Measurements from ENCODE around the gene ATP6V1G1.
"Not testable (repeated sequence)": the region's sequence is repeated elsewhere in the genome, so short reads cannot be mapped to it uniquely, and the experiment has no call there.

The ATP6V1G1 gene

DNA sequence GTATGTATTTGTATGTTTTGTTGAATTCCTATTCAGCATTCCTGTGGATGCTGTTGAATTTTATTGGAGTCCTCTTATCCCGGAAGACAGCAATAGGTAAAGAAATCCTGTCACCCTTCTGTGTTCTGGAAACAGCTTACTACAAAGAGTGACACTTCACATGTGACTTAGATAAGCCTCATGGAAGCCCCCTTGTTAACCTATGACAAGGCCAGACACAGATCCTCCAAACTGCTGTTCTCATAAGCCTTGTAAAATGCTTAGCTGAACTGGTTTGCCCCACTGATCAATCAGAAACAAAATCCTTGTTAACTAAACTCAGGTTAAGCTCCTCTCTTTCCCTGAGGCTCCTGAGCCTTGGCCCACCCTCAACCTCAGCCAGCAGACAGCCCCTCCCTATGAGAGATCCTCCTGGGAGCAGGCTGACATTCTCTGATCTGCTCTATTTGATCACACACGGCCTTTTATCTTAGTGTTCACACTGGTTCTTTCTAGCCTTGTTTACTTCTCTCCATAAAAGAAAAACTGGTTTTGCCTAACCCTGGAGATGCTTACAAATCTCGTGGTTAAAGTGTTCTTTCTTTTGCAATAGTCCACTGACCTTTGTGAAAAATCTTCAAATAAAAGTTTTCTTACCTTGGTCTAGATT is 29.4 kb upstream of the ATP6V1G1 start:
- Histone ChIP-seq H3K36me3 (ENCODE audit: control insufficient read depth, insufficient read depth, low read length) (no peaks in the 10 kb centered on the region), H3K4me1 (ENCODE audit: control insufficient read depth, insufficient read depth, low read length, poor library complexity, severe bottlenecking) (no peaks in the 10 kb centered on the region), H3K27ac (ENCODE audit: low read depth, low read length, severe bottlenecking) (no peak overlapping the region), H3K9me3 (ENCODE audit: control insufficient read depth, low read length) (peaks cover 10% of the 10 kb centered on the region), H3K4me3 (ENCODE audit: extremely low read depth, insufficient read depth, low read length, poor library complexity, severe bottlenecking) (no peak overlapping the region)
- WGBS, 2 experiments (ENCODE audit: insufficient coverage in 2 of 2) = 56 to 77% methylated on average over 2 to 3 of the region's 3 CpGs

DNA sequence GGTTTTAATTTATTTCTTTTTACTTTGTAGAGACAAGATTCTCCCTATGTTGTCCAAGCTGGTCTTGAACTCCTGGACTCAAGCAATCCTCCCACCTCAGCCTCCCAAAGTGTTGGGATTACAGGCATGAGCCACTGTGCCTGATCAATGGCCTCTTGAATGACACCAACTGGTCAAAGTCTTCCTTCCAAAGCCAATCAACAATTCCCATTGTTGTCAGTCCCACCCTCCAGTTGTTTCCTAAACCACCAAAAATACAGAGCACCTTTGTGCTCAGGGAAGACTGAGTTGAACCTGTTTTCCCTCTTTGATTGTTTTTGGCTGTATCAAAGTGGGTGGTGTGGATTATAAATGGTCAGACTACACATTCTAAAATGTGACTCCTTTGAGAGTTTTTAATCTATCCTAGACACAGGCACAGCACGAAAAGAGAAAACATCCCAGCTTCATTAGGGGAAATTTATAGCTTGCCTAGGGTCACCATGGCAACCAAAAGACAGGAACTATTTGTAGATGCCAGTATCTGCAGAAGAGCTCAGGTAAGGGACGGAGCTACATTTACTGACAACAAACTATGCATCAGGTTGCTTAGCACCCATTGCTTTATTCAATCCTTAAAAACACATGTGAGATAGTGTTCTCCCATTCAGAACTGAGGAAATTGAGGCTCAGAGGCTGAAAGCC is 27.6 kb upstream of the ATP6V1G1 start:
- 83 to 100% methylated on average over 1 to 2 of the region's 2 CpGs for WGBS, 2 experiments (ENCODE audit: insufficient coverage in 2 of 2)
- no peak overlapping the region for H3K27ac ChIP-seq (ENCODE audit: low read depth, low read length, severe bottlenecking)
- H3K4me1 ChIP-seq (ENCODE audit: control insufficient read depth, insufficient read depth, low read length, poor library complexity, severe bottlenecking) = no peaks in the 10 kb centered on the region
- no peak overlapping the region for H3K4me3 ChIP-seq (ENCODE audit: extremely low read depth, insufficient read depth, low read length, poor library complexity, severe bottlenecking)
- H3K36me3 ChIP-seq (ENCODE audit: control insufficient read depth, insufficient read depth, low read length) = no peaks in the 10 kb centered on the region
- H3K9me3 ChIP-seq (ENCODE audit: control insufficient read depth, low read length) = peaks cover 10% of the 10 kb centered on the region

- Histone ChIP-seq H3K27ac (ENCODE audit: low read depth, low read length, severe bottlenecking) (no peak overlapping the region), H3K9me3 (ENCODE audit: control insufficient read depth, low read length) (peaks cover 10% of the 10 kb centered on the region), H3K36me3 (ENCODE audit: control insufficient read depth, insufficient read depth, low read length) (no peaks in the 10 kb centered on the region), H3K4me3 (ENCODE audit: extremely low read depth, insufficient read depth, low read length, poor library complexity, severe bottlenecking) (no peak overlapping the region), H3K4me1 (ENCODE audit: control insufficient read depth, insufficient read depth, low read length, poor library complexity, severe bottlenecking) (no peaks in the 10 kb centered on the region)
- 94 to 100% methylated on average over 2 to 3 of the region's 3 CpGs for WGBS, 2 experiments (ENCODE audit: insufficient coverage in 2 of 2)
Measured at GRCh38 chr9:114560956-114561355, 26.6 kb upstream of the ATP6V1G1 start.

DNA sequence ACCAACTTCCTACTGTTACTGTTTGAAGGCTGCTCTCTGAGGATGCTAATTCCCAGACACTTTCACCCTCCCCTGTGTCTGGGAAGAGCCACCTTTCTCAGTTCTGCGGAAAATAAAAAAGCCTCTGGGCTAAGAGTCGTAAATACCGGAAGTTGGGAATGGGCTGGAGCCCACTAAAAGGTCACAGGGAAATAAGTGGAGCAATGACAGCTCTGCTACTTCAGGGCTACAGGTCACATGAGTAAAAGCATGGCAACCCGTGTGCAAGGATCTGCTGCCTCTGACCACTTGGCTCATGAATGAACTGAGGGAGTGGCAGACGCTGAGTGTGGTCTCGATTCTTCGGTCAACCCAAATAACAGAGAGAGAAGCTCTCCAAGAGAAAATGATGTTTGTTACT is 25.8 kb upstream of the ATP6V1G1 start:
- WGBS, 2 experiments (ENCODE audit: insufficient coverage in 2 of 2) = 88 to 96% methylated on average over 7 of the region's 7 CpGs

DNA sequence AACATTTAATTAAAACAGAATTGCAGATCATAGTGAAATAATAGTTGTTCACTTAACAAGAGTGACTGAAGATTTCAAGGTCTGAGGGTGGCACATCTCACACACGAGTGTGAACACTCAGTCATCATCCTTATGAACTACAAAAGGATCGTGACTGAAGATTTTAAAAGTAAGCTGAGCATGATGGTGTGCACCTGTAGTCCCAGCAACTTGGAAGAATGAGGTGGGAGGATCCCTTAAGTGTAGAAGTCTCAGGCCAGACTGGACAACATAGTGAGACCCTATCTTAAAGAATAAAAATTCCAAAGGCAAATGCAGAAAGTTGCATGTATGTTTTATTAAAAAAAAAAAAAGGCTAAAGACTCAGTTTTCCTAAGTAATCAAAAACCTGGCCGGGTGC is 22.4 kb upstream of the ATP6V1G1 start:
- H3K27ac ChIP-seq (ENCODE audit: low read depth, low read length, severe bottlenecking) = no peak overlapping the region
- no peaks in the 10 kb centered on the region for H3K36me3 ChIP-seq (ENCODE audit: control insufficient read depth, insufficient read depth, low read length)
- H3K9me3 ChIP-seq (ENCODE audit: control insufficient read depth, low read length) = no peaks in the 10 kb centered on the region
- H3K4me3 ChIP-seq (ENCODE audit: extremely low read depth, insufficient read depth, low read length, poor library complexity, severe bottlenecking) = no peak overlapping the region
- H3K4me1 ChIP-seq (ENCODE audit: control insufficient read depth, insufficient read depth, low read length, poor library complexity, severe bottlenecking) = no peaks in the 10 kb centered on the region
- WGBS, 2 experiments (ENCODE audit: insufficient coverage in 2 of 2) = 76% methylated on average over 2 of the region's 3 CpGs; no CpG with 5 or more reads in 1 of the 2 experiments

More for the DNA sequence above, 25.8 kb upstream of the ATP6V1G1 start:
- H3K9me3 ChIP-seq (ENCODE audit: control insufficient read depth, low read length) = peaks cover 5% of the 10 kb centered on the region
- H3K36me3 ChIP-seq (ENCODE audit: control insufficient read depth, insufficient read depth, low read length) = no peaks in the 10 kb centered on the region
- H3K4me1 ChIP-seq (ENCODE audit: control insufficient read depth, insufficient read depth, low read length, poor library complexity, severe bottlenecking) = no peaks in the 10 kb centered on the region
- H3K4me3 ChIP-seq (ENCODE audit: extremely low read depth, insufficient read depth, low read length, poor library complexity, severe bottlenecking) = no peak overlapping the region
- H3K27ac ChIP-seq (ENCODE audit: low read depth, low read length, severe bottlenecking) = no peak overlapping the region

DNA sequence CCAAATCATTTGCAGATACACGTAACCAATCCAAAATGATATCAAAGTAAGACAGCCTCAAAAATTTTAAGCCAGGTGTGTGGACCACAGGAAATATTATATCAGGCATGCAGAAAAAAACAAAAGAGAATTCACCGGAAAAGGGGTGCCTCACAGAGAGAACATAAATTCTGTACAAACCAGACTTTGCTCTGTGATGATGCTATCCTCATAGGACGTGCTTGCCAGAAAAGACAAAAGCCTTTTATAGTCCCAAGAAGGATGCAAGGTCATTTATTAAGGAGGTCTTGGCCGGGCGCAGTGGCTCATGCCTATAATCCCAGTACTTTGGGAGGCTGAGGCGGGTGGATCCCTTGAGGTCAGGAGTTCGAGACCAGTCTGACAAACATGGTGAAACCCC is 16.8 kb upstream of the ATP6V1G1 start:
- H3K36me3 ChIP-seq (ENCODE audit: control insufficient read depth, insufficient read depth, low read length) = no peaks in the 10 kb centered on the region
- H3K4me3 ChIP-seq (ENCODE audit: extremely low read depth, insufficient read depth, low read length, poor library complexity, severe bottlenecking) = no peak overlapping the region
- H3K9me3 ChIP-seq (ENCODE audit: control insufficient read depth, low read length) = no peaks in the 10 kb centered on the region
- no peaks in the 10 kb centered on the region for H3K4me1 ChIP-seq (ENCODE audit: control insufficient read depth, insufficient read depth, low read length, poor library complexity, severe bottlenecking)
- 91 to 98% methylated on average over 5 to 6 of the region's 7 CpGs for WGBS, 2 experiments (ENCODE audit: insufficient coverage in 2 of 2)
- no peak overlapping the region for H3K27ac ChIP-seq (ENCODE audit: low read depth, low read length, severe bottlenecking)

DNA sequence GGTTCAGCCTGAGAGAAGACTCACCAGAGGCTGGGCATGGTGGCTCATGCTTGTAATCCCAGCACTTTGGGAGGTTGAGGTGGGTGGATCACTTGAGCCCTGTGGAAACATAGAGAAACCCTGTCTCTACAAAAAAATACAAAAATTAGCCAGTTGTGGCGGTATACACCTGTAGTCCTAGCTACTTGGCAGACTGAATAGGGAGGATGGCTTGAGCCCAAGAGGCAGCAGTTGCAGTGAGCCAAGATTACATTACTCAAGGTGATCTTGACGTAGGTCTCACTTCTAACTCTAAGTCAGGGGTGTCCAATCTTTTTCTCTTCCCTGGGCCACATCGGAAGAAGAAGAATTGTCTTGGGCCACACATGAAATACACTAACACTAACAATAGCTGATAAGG is 16.2 kb upstream of the ATP6V1G1 start:
- H3K4me1 ChIP-seq (ENCODE audit: control insufficient read depth, insufficient read depth, low read length, poor library complexity, severe bottlenecking) = no peaks in the 10 kb centered on the region
- H3K9me3 ChIP-seq (ENCODE audit: control insufficient read depth, low read length) = no peaks in the 10 kb centered on the region
- 67% methylated on average over 1 of the region's 3 CpGs; no CpG with 5 or more reads in 1 of the 2 experiments for WGBS, 2 experiments (ENCODE audit: insufficient coverage in 2 of 2)
- no peak overlapping the region for H3K4me3 ChIP-seq (ENCODE audit: extremely low read depth, insufficient read depth, low read length, poor library complexity, severe bottlenecking)
- no peak overlapping the region for H3K27ac ChIP-seq (ENCODE audit: low read depth, low read length, severe bottlenecking)
- H3K36me3 ChIP-seq (ENCODE audit: control insufficient read depth, insufficient read depth, low read length) = no peaks in the 10 kb centered on the region

DNA sequence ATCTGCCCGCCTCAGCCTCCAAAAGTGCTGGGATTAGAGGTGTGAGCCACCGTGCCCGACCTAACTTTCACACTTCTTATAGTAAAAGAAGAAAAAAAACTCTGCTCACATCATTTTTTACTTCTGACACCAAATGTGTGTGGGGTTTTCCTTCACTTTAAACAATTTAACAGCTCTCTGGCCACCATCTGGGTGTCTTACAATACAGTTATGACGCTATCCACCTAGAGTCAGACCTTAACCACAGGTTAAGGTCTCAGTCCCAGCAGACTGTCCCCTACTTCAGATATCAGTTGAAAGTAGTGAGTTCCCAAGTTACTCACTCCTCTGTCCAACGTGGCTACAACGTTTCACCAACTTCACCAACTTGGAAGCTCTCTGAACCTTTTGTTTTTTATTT is 15.4 kb upstream of the ATP6V1G1 start:
- H3K36me3 ChIP-seq (ENCODE audit: control insufficient read depth, insufficient read depth, low read length) = no peaks in the 10 kb centered on the region
- H3K4me1 ChIP-seq (ENCODE audit: control insufficient read depth, insufficient read depth, low read length, poor library complexity, severe bottlenecking) = no peaks in the 10 kb centered on the region
- H3K4me3 ChIP-seq (ENCODE audit: extremely low read depth, insufficient read depth, low read length, poor library complexity, severe bottlenecking) = no peak overlapping the region
- H3K27ac ChIP-seq (ENCODE audit: low read depth, low read length, severe bottlenecking) = no peak overlapping the region
- WGBS, 2 experiments (ENCODE audit: insufficient coverage in 2 of 2) = 83 to 100% methylated on average over 1 of the region's 6 CpGs
- H3K9me3 ChIP-seq (ENCODE audit: control insufficient read depth, low read length) = no peaks in the 10 kb centered on the region

- 80 to 88% methylated on average over 1 of the region's 1 CpG for WGBS, 2 experiments (ENCODE audit: insufficient coverage in 2 of 2)
- Histone ChIP-seq H3K27ac (ENCODE audit: low read depth, low read length, severe bottlenecking) (no peak overlapping the region), H3K36me3 (ENCODE audit: control insufficient read depth, insufficient read depth, low read length) (no peaks in the 10 kb centered on the region), H3K4me3 (ENCODE audit: extremely low read depth, insufficient read depth, low read length, poor library complexity, severe bottlenecking) (no peak overlapping the region), H3K4me1 (ENCODE audit: control insufficient read depth, insufficient read depth, low read length, poor library complexity, severe bottlenecking) (no peaks in the 10 kb centered on the region), H3K9me3 (ENCODE audit: control insufficient read depth, low read length) (no peaks in the 10 kb centered on the region)
Measured at GRCh38 chr9:114574438-114574837, 13.1 kb upstream of the ATP6V1G1 start.

- H3K4me3 ChIP-seq (ENCODE audit: extremely low read depth, insufficient read depth, low read length, poor library complexity, severe bottlenecking); H3K27ac ChIP-seq (ENCODE audit: low read depth, low read length, severe bottlenecking); H3K4me1 ChIP-seq (ENCODE audit: control insufficient read depth, insufficient read depth, low read length, poor library complexity, severe bottlenecking); H3K36me3 ChIP-seq (ENCODE audit: control insufficient read depth, insufficient read depth, low read length); H3K9me3 ChIP-seq (ENCODE audit: control insufficient read depth, low read length): not testable (repeated sequence)
- WGBS, 2 experiments (ENCODE audit: insufficient coverage in 2 of 2) = 92 to 97% methylated on average over 3 to 4 of the region's 5 CpGs
Measured at GRCh38 chr9:114576779-114577178, 10.8 kb upstream of the ATP6V1G1 start.

- not testable (repeated sequence) for H3K9me3 ChIP-seq (ENCODE audit: control insufficient read depth, low read length); H3K4me1 ChIP-seq (ENCODE audit: control insufficient read depth, insufficient read depth, low read length, poor library complexity, severe bottlenecking); H3K27ac ChIP-seq (ENCODE audit: low read depth, low read length, severe bottlenecking); H3K4me3 ChIP-seq (ENCODE audit: extremely low read depth, insufficient read depth, low read length, poor library complexity, severe bottlenecking); H3K36me3 ChIP-seq (ENCODE audit: control insufficient read depth, insufficient read depth, low read length)
- WGBS, 2 experiments (ENCODE audit: insufficient coverage in 2 of 2) = 96% methylated on average over 3 of the region's 5 CpGs; no CpG with 5 or more reads in 1 of the 2 experiments
Measured at GRCh38 chr9:114578134-114578533, 9.4 kb upstream of the ATP6V1G1 start.
